Sigmoid colon (tissue), 7 donors: ENCODE measurements around the gene TAF7. TPM values are rescaled to one million over a fixed set of nuclear protein-coding genes. Genes with fewer than 3 reads are reported as not detected.

Source experiments
- polyA plus RNA-seq, 3 donors: library from polyadenylated mRNA; stranded (reverse); fragments of 200-250 nt; gene quantifications; one replicate each; pipeline ENCODE4 v1.2.3, GENCODE V29; 2013
- total RNA-seq, 4 donors: library from RNA; depleted of rRNA; stranded (reverse); fragments of >200 nt; gene quantifications; one replicate each; pipeline ENCODE4 v1.1.0, GENCODE V29; 2016
- donor health status: healthy with polysubstance abuse.
- donor health status: Bipolar disorder and iron deficiency.
- donor health status: healthy.

The TAF7 gene
- total and polyA plus RNA-seq, 7 donors, result 44.9 to 68.0 (median 60.1) TPM

Other genes with a start within 250 kb of the TAF7 start
Only the 30 nearest of the 38 such genes appear.
- 1 to 10 TPM; 1.4 to 5.3 (median 2.5) TPM for gene PCDHB7, start 148.1 kb downstream of the TAF7 start, total RNA-seq
- gene PCDHB7, start 148.1 kb downstream of the TAF7 start, polyA plus RNA-seq, result under 1 TPM in 1 of 3 donors, not detected in 2; 0.28 TPM
- gene PCDHB8, start 143.0 kb downstream of the TAF7 start, total RNA-seq, result 1 to 10 TPM in 2 of 4 donors, under 1 TPM in 2; 0.71 to 2.3 (median 1.4) TPM
- gene PCDHB8, start 143.0 kb downstream of the TAF7 start, polyA plus RNA-seq, result under 1 TPM in 1 of 3 donors, not detected in 2; 0.19 TPM
- 1 to 10 TPM; 3.6 to 6.3 (median 4.8) TPM for gene PCDHB16, start 138.4 kb downstream of the TAF7 start, total RNA-seq
- gene PCDHB16, start 138.4 kb downstream of the TAF7 start, polyA plus RNA-seq, result under 1 TPM in 1 of 3 donors, not detected in 2; 0.29 TPM
- 1 to 10 TPM; 2.1 to 6.2 (median 5.1) TPM for gene PCDHB9, start 133.6 kb downstream of the TAF7 start, total RNA-seq
- gene PCDHB9, start 133.6 kb downstream of the TAF7 start, polyA plus RNA-seq, result under 1 TPM in 2 of 3 donors, not detected in 1; under 0.01 to 0.26 TPM
- 1 to 10 TPM; 3.9 to 6.2 (median 4.9) TPM for gene PCDHB10, start 128.4 kb downstream of the TAF7 start, total RNA-seq
- under 1 TPM in 2 of 3 donors, not detected in 1; 0.60 to 0.80 TPM for gene PCDHB10, start 128.4 kb downstream of the TAF7 start, polyA plus RNA-seq
- gene PCDHB11, start 121.2 kb downstream of the TAF7 start, total RNA-seq, result 1 to 10 TPM; 1.8 to 5.0 (median 3.6) TPM
- under 1 TPM in 1 of 3 donors, not detected in 2; 0.34 TPM for gene PCDHB11, start 121.2 kb downstream of the TAF7 start, polyA plus RNA-seq
- gene PCDHB12, start 112.1 kb downstream of the TAF7 start, total RNA-seq, result 10 to 100 TPM in 1 of 4 donors, 1 to 10 TPM in 3; 4.3 to 10.2 (median 5.7) TPM
- under 1 TPM in 2 of 3 donors, not detected in 1; 0.34 to 0.60 TPM for gene PCDHB12, start 112.1 kb downstream of the TAF7 start, polyA plus RNA-seq
- 1 to 10 TPM; 3.3 to 7.8 (median 6.1) TPM for gene PCDHB13, start 106.9 kb downstream of the TAF7 start, total RNA-seq
- under 1 TPM in 2 of 3 donors, not detected in 1; 0.23 to 0.52 TPM for gene PCDHB13, start 106.9 kb downstream of the TAF7 start, polyA plus RNA-seq
- 10 to 100 TPM in 1 of 4 donors, 1 to 10 TPM in 3; 6.3 to 10.5 (median 8.3) TPM for gene PCDHB14, start 97.4 kb downstream of the TAF7 start, total RNA-seq
- gene PCDHB14, start 97.4 kb downstream of the TAF7 start, polyA plus RNA-seq, result 1 to 10 TPM in 1 of 3 donors, not detected in 2; 1.0 TPM
- 1 to 10 TPM; 2.9 to 7.3 (median 5.4) TPM for gene PCDHB15, start 75.4 kb downstream of the TAF7 start, total RNA-seq
- under 1 TPM in 2 of 3 donors, not detected in 1; 0.23 to 0.93 TPM for gene PCDHB15, start 75.4 kb downstream of the TAF7 start, polyA plus RNA-seq
- under 1 TPM in 2 of 4 donors, not detected in 2; 0.81 to 0.82 TPM for gene SLC25A2, start 16.7 kb downstream of the TAF7 start, total RNA-seq
- under 1 TPM in 1 of 3 donors, not detected in 2; 0.35 TPM for gene SLC25A2, start 16.7 kb downstream of the TAF7 start, polyA plus RNA-seq
- gene PCDHGA1, start 9.7 kb upstream of the TAF7 start, total RNA-seq, result 1 to 10 TPM in 3 of 4 donors, under 1 TPM in 1; 0.71 to 1.4 (median 1.1) TPM
- under 1 TPM in 1 of 3 donors, not detected in 2; 0.26 TPM for gene PCDHGA1, start 9.7 kb upstream of the TAF7 start, polyA plus RNA-seq
- gene PCDHGA2, start 18.0 kb upstream of the TAF7 start, total RNA-seq, result 1 to 10 TPM; 2.8 to 4.9 (median 3.8) TPM
- gene PCDHGA2, start 18.0 kb upstream of the TAF7 start, polyA plus RNA-seq, result under 1 TPM in 1 of 3 donors, not detected in 2; 0.47 TPM
- 1 to 10 TPM; 1.5 to 4.4 (median 3.1) TPM for gene PCDHGA3, start 23.0 kb upstream of the TAF7 start, total RNA-seq
- under 1 TPM in 2 of 3 donors, not detected in 1; 0.19 to 0.60 TPM for gene PCDHGA3, start 23.0 kb upstream of the TAF7 start, polyA plus RNA-seq
- gene PCDHGB1, start 29.3 kb upstream of the TAF7 start, total RNA-seq, result 1 to 10 TPM; 2.5 to 8.4 (median 4.1) TPM
- under 1 TPM in 1 of 3 donors, not detected in 2; 0.26 TPM for gene PCDHGB1, start 29.3 kb upstream of the TAF7 start, polyA plus RNA-seq
- gene PCDHGA4, start 34.2 kb upstream of the TAF7 start, total RNA-seq, result 10 to 100 TPM in 1 of 4 donors, 1 to 10 TPM in 3; 5.0 to 11.3 (median 6.7) TPM
- gene PCDHGA4, start 34.2 kb upstream of the TAF7 start, polyA plus RNA-seq, result under 1 TPM in 1 of 3 donors, not detected in 2; 0.47 TPM
- 10 to 100 TPM in 2 of 4 donors, 1 to 10 TPM in 2; 4.3 to 12.9 (median 8.0) TPM for gene PCDHGB2, start 39.2 kb upstream of the TAF7 start, total RNA-seq
- under 1 TPM in 1 of 3 donors, not detected in 2; 0.51 TPM for gene PCDHGB2, start 39.2 kb upstream of the TAF7 start, polyA plus RNA-seq
- gene PCDHGA5, start 43.4 kb upstream of the TAF7 start, total RNA-seq, result 1 to 10 TPM; 5.3 to 8.3 (median 7.2) TPM
- gene PCDHGA5, start 43.4 kb upstream of the TAF7 start, polyA plus RNA-seq, result under 1 TPM in 1 of 3 donors, not detected in 2; 0.57 TPM
- gene PCDHGB3, start 49.5 kb upstream of the TAF7 start, total RNA-seq, result 10 to 100 TPM in 1 of 4 donors, 1 to 10 TPM in 3; 6.1 to 16.1 (median 7.7) TPM
- under 1 TPM in 2 of 3 donors, not detected in 1; under 0.01 to 0.41 TPM for gene PCDHGB3, start 49.5 kb upstream of the TAF7 start, polyA plus RNA-seq
- gene PCDHGA6, start 53.1 kb upstream of the TAF7 start, total RNA-seq, result 10 to 100 TPM in 2 of 4 donors, 1 to 10 TPM in 2; 5.4 to 13.6 (median 8.4) TPM
- under 1 TPM in 1 of 3 donors, not detected in 2; 0.85 TPM for gene PCDHGA6, start 53.1 kb upstream of the TAF7 start, polyA plus RNA-seq
- gene PCDHGA7, start 62.0 kb upstream of the TAF7 start, total RNA-seq, result 10 to 100 TPM in 3 of 4 donors, 1 to 10 TPM in 1; 8.2 to 15.2 (median 10.9) TPM
- gene PCDHGA7, start 62.0 kb upstream of the TAF7 start, polyA plus RNA-seq, result under 1 TPM in 1 of 3 donors, not detected in 2; 0.42 TPM
- 1 to 10 TPM; 6.1 to 9.1 (median 7.5) TPM for gene PCDHGB4, start 66.9 kb upstream of the TAF7 start, total RNA-seq
- gene PCDHGB4, start 66.9 kb upstream of the TAF7 start, polyA plus RNA-seq, result under 1 TPM in 1 of 3 donors, not detected in 2; 0.54 TPM
- gene PCDHGA8, start 71.8 kb upstream of the TAF7 start, total RNA-seq, result 1 to 10 TPM; 4.4 to 7.9 (median 6.6) TPM
- gene PCDHGA8, start 71.8 kb upstream of the TAF7 start, polyA plus RNA-seq, result under 1 TPM in 1 of 3 donors, not detected in 2; 0.16 TPM
- gene PCDHGB5, start 77.2 kb upstream of the TAF7 start, total RNA-seq, result 10 to 100 TPM; 10.0 to 16.6 (median 11.8) TPM
- gene PCDHGB5, start 77.2 kb upstream of the TAF7 start, polyA plus RNA-seq, result 1 to 10 TPM in 1 of 3 donors, under 1 TPM in 1, not detected in 1; 0.23 to 1.3 TPM
- 10 to 100 TPM in 3 of 4 donors, 1 to 10 TPM in 1; 7.5 to 15.8 (median 11.3) TPM for gene PCDHGA9, start 82.0 kb upstream of the TAF7 start, total RNA-seq
- under 1 TPM in 1 of 3 donors, not detected in 2; 0.79 TPM for gene PCDHGA9, start 82.0 kb upstream of the TAF7 start, polyA plus RNA-seq
- 10 to 100 TPM in 3 of 4 donors, 1 to 10 TPM in 1; 8.9 to 15.0 (median 12.1) TPM for gene PCDHGB6, start 87.2 kb upstream of the TAF7 start, total RNA-seq
- 1 to 10 TPM in 1 of 3 donors, not detected in 2; 1.2 TPM for gene PCDHGB6, start 87.2 kb upstream of the TAF7 start, polyA plus RNA-seq
- 10 to 100 TPM in 2 of 4 donors, 1 to 10 TPM in 2; 6.1 to 11.5 (median 9.0) TPM for gene PCDHGA10, start 92.2 kb upstream of the TAF7 start, total RNA-seq
- 1 to 10 TPM in 1 of 3 donors, under 1 TPM in 2; 0.23 to 1.0 (median 0.60) TPM for gene PCDHGA10, start 92.2 kb upstream of the TAF7 start, polyA plus RNA-seq
- 10 to 100 TPM; 16.1 to 19.4 (median 17.6) TPM for gene PCDHGB7, start 96.9 kb upstream of the TAF7 start, total RNA-seq
- 1 to 10 TPM in 1 of 3 donors, under 1 TPM in 1, not detected in 1; 0.60 to 2.4 TPM for gene PCDHGB7, start 96.9 kb upstream of the TAF7 start, polyA plus RNA-seq
- gene PCDHGA11, start 100.3 kb upstream of the TAF7 start, total RNA-seq, result 10 to 100 TPM in 1 of 4 donors, 1 to 10 TPM in 3; 6.1 to 10.8 (median 8.1) TPM
- gene PCDHGA11, start 100.3 kb upstream of the TAF7 start, polyA plus RNA-seq, result under 1 TPM in 1 of 3 donors, not detected in 2; 0.89 TPM
- 10 to 100 TPM in 2 of 4 donors, 1 to 10 TPM in 2; 5.4 to 14.1 (median 11.3) TPM for gene PCDHGA12, start 109.7 kb upstream of the TAF7 start, total RNA-seq
- under 1 TPM in 1 of 3 donors, not detected in 2; 0.80 TPM for gene PCDHGA12, start 109.7 kb upstream of the TAF7 start, polyA plus RNA-seq